AG04450 (cell line): ENCODE measurements around the gene BDP1. TPM values are rescaled to one million over a fixed set of nuclear protein-coding genes. Genes with fewer than 3 reads are reported as not detected.
"Not testable (repeated sequence)": the region's sequence is repeated elsewhere in the genome, so short reads cannot be mapped to it uniquely, and the experiment has no call there.

Experiments
- CTCF ChIA-PET: fragments of 300-600, 350-600 bp; formaldehyde crosslinking; extraction: SDS; loops from one replicate; lab custom pipeline; 2022; ENCODE audit warnings: antibody characterized with exemption, inconsistent platforms; lab: Charles Lee
- POLR2A ChIA-PET: fragments of 350-600 bp; formaldehyde crosslinking; extraction: SDS; loops from one replicate; lab custom pipeline; 2021; ENCODE audit warnings: antibody characterized with exemption, inconsistent platforms; lab: Yijun Ruan, JAX
- DNase-seq: peaks from one replicate; pipeline ENCODE4 v3.0.0-alpha.2; 2011; ENCODE audit warnings: low read depth, low spot score
- H3K27ac ChIP-seq: one replicate; pipeline ENCODE4 v1.5.1; 2012; ENCODE audit warnings: low read depth, low read length, control low read depth
- H3K27me3 ChIP-seq: one replicate; pipeline ENCODE4 v1.6.0; 2012; ENCODE audit warnings: low read length; ENCODE audit not compliant: control insufficient read depth, insufficient read depth
- H3K4me3 ChIP-seq: 2 replicates; pipeline ENCODE4 v1.5.1; 2011; ENCODE audit warnings: mild to moderate bottlenecking, low read depth, low read length, control low read depth
- H3K9me3 ChIP-seq: 2 replicates; pipeline ENCODE4 v1.5.1; 2012; ENCODE audit warnings: low read length; ENCODE audit not compliant: control insufficient read depth, insufficient read depth
- CTCF ChIP-seq: IDR thresholded peaks from 2 replicates; pipeline ENCODE4 v1.5.1; 2011; ENCODE audit warnings: low read depth, low read length, control low read depth, inconsistent platforms
- polyA plus RNA-seq: library from polyadenylated mRNA; depleted of rRNA; stranded (reverse); fragments of >200 nt; gene quantifications from 2 replicates; pipeline ENCODE4 v1.2.3, GENCODE V29; 2011; rRNA removed
- small RNA-seq: library from RNA; depleted of rRNA; stranded (forward); fragments of <200 nt; gene quantifications from one replicate; pipeline ENCODE3, GENCODE V24; 2012; ENCODE audit warnings: low read depth; ENCODE audit not compliant: insufficient read length

The BDP1 gene
- polyA plus RNA-seq, 1 experiment = 14.4 TPM

GRCh38 chr5:71597001-71597400, 141.6 kb downstream of the BDP1 start:
- Histone ChIP-seq H3K9me3 (no peaks in the 10 kb centered on the region), H3K27me3 (no peaks in the 10 kb centered on the region), H3K4me3 (no peak overlapping the region), H3K27ac (no peak overlapping the region)
- ChIA-PET POLR2A (no interaction called here), CTCF (no interaction called here)
- TF ChIP-seq CTCF = no peak
- DNase-seq = no peak

GRCh38 chr5:71600783-71601182, 145.3 kb downstream of the BDP1 start:
- CTCF ChIA-PET = interaction anchor here (0.5 to 2.3 kb wide), 18 partner anchors 11 to 157 kb away, joined by 3 to 48 read pairs (median 4); partner anchors contain the start of genes BDP1 and MCCC2
- TF ChIP-seq CTCF = no peak
- H3K9me3 ChIP-seq = no peaks in the 10 kb centered on the region
- H3K4me3 ChIP-seq = no peak overlapping the region
- no peak for DNase-seq
- H3K27me3 ChIP-seq = no peaks in the 10 kb centered on the region
- POLR2A ChIA-PET = interaction anchor here (1.0 kb wide), 1 partner anchor 41 kb away, joined by 3 read pairs; no protein-coding TSS in a partner anchor
- peak overlapping the region; percentile 65 for H3K27ac ChIP-seq

GRCh38 chr5:71601222-71602026, 146.0 kb downstream of the BDP1 start:
- H3K4me3 ChIP-seq = no peak overlapping the region
- H3K27me3 ChIP-seq = no peaks in the 10 kb centered on the region
- no peaks in the 10 kb centered on the region for H3K9me3 ChIP-seq
- ChIA-PET POLR2A (interaction anchor here (1.0 kb wide), 1 partner anchor 40 kb away, joined by 3 read pairs; no protein-coding TSS in a partner anchor), CTCF (interaction anchor here (0.6 to 2.3 kb wide), 17 partner anchors 11 to 156 kb away, joined by 3 to 48 read pairs (median 4); partner anchors contain the start of genes BDP1 and MCCC2)
- peak; percentile 68 for TF ChIP-seq CTCF
- H3K27ac ChIP-seq = peak overlapping the region; percentile 65
- peak; percentile 91 for DNase-seq

GRCh38 chr5:71609916-71610315, 154.5 kb downstream of the BDP1 start:
- CTCF ChIA-PET, H3K27ac ChIP-seq, H3K9me3 ChIP-seq, POLR2A ChIA-PET, H3K27me3 ChIP-seq, H3K4me3 ChIP-seq, DNase-seq: not testable (repeated sequence)

- no peaks in the 10 kb centered on the region for H3K27me3 ChIP-seq
- no peak for TF ChIP-seq CTCF
- H3K9me3 ChIP-seq = no peaks in the 10 kb centered on the region
- DNase-seq = no peak
- no peak overlapping the region for H3K4me3 ChIP-seq
- POLR2A ChIA-PET = no interaction called here
- CTCF ChIA-PET = interaction anchor here (0.6 to 1.5 kb wide), 2 partner anchors 18 to 127 kb away, joined by 3 read pairs; no protein-coding TSS in a partner anchor
- no peak overlapping the region for H3K27ac ChIP-seq
These were observed 160.4 kb downstream of the BDP1 start for GRCh38 chr5:71615809-71616208.

Small RNA genes lying within 50 kb of the gene (small RNA-seq; reads per million reads assigned to genes)
- gene HMGN1P12 = not detected

Other genes starting within 250 kb of the BDP1 start
- gene MCCC2, start 131.7 kb downstream of the BDP1 start, polyA plus RNA-seq = 26.0 and 30.7 TPM in 2 replicates